ENCODE measurements around the gene MEPE. TPM values are rescaled to one million over a fixed set of nuclear protein-coding genes. Genes with fewer than 3 reads are reported as not detected.

Gene MEPE, protein sequence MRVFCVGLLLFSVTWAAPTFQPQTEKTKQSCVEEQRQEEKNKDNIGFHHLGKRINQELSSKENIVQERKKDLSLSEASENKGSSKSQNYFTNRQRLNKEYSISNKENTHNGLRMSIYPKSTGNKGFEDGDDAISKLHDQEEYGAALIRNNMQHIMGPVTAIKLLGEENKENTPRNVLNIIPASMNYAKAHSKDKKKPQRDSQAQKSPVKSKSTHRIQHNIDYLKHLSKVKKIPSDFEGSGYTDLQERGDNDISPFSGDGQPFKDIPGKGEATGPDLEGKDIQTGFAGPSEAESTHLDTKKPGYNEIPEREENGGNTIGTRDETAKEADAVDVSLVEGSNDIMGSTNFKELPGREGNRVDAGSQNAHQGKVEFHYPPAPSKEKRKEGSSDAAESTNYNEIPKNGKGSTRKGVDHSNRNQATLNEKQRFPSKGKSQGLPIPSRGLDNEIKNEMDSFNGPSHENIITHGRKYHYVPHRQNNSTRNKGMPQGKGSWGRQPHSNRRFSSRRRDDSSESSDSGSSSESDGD
- total RNA-seq: not detected in 2 replicates

DNA sequence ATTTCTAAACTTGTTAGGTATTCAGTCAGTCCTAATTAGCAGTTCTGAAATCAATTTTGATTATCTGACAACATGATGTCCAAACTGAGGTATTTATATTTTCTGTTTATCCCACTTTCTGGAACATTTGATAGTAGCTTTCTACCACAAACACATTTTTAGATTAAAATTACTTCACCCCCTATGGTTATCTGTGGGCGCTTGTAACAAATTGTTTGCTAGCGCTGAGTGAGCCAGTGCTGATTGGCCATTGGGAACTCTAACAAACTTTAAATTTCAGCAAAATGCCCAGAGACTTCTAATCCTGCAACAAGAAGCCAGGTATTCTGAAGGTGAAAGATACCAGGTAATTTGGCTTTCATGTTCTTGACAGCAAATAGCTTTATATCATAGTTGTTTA, at the start of gene MEPE:
Gene MEPE (plus strand): TSS at position 301 of the 400 bp plus-strand sequence. CDS start 1,746 bp downstream, outside the sequence.

DNA sequence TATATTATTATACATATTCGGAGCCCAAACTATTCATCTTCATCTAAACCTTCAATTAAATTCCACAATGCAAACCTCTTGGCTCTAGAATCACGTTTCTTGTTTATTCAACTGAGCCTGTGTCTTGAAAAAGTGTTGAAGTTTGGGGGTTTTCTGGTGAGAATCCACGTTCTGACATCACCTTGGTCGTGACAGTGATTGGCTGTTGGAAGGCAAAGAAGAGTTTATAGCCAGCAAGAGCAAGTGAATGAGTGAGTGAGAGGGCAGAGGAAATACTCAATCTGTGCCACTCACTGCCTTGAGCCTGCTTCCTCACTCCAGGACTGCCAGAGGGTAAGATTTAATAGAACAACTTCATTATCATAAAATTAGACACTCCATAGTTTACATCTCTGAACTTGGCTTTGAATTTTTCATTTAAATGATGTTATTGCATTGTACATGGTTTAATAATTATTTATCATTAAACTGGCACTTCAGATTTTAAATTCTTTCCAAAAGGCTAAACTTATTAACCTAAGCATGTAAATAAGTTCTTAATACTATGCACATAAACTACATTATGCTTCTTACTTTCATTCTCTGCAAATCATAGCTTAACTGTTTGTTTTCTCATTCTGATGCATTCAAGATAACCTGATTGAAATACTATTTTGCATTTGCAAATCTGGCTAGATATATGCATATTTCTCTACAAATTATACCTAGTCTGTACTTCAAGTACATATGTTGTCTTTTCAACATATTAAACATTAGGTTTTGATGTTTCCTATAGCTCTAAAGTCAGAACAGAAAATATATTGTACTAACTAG, 33.3 kb upstream of the MEPE start, which contains the start of gene IBSP:
Gene IBSP (plus strand): TSS at position 254 of the 813 bp plus-strand sequence. CDS start 2,808 bp downstream, outside the sequence.

Other genes starting within 250 kb of the MEPE start
- gene DSPP, start 224.4 kb upstream of the MEPE start, total RNA-seq: not detected in 2 replicates
- not detected in 2 replicates for gene DMP1, start 182.7 kb upstream of the MEPE start, total RNA-seq
- gene IBSP, start 33.4 kb upstream of the MEPE start, total RNA-seq: not detected in 2 replicates
- gene SPP1, start 142.7 kb downstream of the MEPE start, total RNA-seq: 0.29 and 1.8 TPM in 2 replicates
- gene PKD2, start 174.7 kb downstream of the MEPE start, total RNA-seq: 34.4 and 40.1 TPM in 2 replicates